Measurements from ENCODE around the gene RIMS4. TPM values are rescaled to one million over a fixed set of nuclear protein-coding genes. Genes with fewer than 3 reads are reported as not detected.
"Not testable (repeated sequence)": the region's sequence is repeated elsewhere in the genome, so short reads cannot be mapped to it uniquely, and the experiment has no call there.

RIMS4 gene
- polyA plus RNA-seq, 1 donor, result 0.52 TPM

DNA sequence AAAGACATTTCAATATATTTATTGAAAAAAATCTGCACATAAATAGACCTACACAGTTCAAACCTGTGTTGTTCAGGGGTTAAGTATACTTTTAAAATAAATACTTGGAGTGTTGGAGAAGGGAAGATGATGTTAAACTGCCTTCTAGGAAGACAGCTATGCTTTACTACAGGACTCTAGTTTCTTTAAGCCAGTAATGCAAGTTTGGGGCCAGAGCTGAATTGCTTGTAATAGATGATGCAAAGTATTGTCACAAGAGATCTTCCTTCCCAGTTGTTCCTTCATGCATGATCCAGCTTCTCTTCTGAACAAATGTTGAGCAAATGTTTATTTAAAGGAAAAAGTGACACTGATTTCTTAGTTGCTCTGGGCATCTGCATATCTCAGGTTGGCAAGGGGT lies 20.2 kb upstream of the RIMS4 start:
- no peak for DNase-seq

- DNase-seq, result no peak
Measured at GRCh38 chr20:44829688-44830087, 19.3 kb upstream of the RIMS4 start.

DNA sequence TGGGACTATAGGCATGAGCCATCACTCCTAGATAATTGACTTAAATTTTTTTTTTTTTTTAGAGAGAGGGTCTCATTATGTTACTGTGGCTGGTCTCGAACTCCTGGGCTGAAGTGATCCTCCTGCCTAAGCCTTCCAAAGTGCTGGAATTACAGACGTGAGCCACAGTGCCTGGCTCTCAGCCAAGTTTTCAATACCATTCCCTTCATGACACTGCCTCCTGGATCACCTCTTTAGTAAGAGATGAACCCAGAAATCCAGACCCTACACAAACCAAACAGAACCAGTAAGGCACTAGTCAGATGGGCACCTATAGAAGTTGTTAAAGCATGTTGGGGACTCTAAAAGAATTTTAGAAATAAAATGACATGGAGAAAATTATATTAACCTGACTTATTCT lies 18.3 kb upstream of the RIMS4 start:
- no peak for DNase-seq

DNA sequence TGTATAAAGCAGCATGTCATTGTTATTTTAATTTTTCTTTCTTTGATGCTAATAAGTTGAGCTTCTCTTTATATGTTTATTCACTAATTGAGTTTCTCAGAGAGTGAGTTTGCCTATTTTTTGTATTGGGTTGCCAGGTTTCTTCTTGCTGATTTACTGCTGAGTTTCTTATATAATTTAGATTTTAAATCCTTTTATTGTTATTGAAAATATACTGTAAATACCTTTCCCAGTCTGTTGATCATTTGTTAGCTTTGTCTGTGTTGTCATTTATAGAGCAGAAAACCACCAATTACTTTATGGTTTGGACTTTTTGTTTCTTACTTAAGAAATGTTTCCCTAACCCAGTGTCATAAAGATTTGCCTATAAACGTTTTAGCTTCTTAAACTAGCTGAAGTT lies 17.1 kb upstream of the RIMS4 start:
- DNase-seq, result no peak

GRCh38 chr20:44821576-44821975 lies 11.2 kb upstream of the RIMS4 start:
- not testable (repeated sequence) for DNase-seq

- DNase-seq, result no peak
Measured at GRCh38 chr20:44819936-44820335, 9.6 kb upstream of the RIMS4 start.

DNA sequence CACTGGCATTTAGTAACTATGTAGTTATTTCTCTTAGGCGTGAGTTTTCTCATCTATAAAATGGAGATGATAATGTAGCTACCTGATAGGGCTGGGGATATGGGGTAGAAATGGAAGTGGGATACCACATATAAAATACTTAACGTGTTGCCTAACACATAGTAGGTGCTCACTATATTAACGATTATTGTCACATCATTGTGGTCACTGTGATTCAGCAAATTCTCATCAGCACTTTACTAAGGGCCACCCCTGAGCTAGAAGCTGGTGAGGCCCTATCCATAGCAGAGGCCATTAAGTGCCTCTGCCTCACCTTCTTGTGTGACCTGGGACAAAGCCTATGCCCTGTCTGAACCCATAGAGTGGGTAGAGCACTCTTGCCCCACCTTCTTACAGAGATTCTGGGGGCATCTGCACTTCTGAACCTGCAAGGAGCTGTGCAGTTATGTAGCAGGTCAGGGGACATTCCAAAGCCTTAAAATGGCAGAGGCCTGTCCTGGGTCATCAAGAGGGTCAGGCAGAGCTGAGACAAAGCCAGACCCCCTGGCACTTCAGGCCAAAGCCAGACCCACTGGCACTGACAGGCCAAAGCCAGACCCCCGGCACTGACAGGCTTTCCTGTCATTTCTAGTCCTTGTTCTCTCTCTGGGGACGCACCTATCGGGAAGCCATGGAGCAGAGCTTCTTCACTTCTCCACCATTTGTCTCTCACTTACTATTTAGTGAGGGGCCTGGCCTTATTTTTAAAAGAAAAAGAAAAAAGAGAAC lies 7.0 kb upstream of the RIMS4 start:
- DNase-seq, result no peak

- no peak for DNase-seq
Measured at GRCh38 chr20:44814937-44815336, 4.6 kb upstream of the RIMS4 start.

- no peak for DNase-seq
Measured at GRCh38 chr20:44811150-44811685, 872 bp upstream of the RIMS4 start.

DNA sequence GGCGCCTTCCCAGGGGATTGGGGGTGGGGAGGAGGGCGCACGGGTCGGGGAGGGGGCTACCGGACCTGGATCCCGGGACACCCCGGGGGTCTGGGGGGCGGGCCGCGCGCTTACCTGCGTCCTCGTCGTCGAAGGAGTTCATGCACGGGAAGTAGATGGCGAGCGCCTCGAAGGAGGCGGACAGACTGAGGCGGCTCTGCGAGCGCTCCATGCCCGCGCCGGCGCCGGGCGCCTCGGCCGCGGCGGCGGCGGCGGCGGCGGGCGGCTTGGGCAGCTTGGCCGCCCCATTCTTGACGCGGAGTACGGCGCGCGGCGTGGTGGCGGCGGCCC lies 320 bp downstream of the RIMS4 start:
- DNase-seq, result no peak

- DNase-seq, result no peak
Measured at GRCh38 chr20:44809380-44810060, 826 bp downstream of the RIMS4 start.

DNA sequence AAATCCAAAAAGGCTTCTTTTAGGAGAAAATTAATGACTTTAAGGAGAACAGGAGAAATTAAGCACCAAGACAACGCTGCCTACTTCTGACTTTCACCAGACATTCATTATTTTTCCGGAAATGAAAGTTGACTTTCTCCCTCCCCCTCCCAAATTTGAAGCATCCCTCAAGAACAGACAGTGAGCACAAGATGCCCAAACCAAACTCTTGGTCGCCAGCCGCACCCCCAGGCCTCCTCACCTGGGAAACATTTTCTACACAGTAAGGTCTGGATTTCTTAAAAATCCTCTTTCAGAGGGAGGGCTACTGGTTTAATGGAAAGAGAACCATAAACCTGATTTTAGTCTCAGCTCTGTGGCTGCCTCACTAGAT lies 2.7 kb downstream of the RIMS4 start:
- DNase-seq, result no peak

DNA sequence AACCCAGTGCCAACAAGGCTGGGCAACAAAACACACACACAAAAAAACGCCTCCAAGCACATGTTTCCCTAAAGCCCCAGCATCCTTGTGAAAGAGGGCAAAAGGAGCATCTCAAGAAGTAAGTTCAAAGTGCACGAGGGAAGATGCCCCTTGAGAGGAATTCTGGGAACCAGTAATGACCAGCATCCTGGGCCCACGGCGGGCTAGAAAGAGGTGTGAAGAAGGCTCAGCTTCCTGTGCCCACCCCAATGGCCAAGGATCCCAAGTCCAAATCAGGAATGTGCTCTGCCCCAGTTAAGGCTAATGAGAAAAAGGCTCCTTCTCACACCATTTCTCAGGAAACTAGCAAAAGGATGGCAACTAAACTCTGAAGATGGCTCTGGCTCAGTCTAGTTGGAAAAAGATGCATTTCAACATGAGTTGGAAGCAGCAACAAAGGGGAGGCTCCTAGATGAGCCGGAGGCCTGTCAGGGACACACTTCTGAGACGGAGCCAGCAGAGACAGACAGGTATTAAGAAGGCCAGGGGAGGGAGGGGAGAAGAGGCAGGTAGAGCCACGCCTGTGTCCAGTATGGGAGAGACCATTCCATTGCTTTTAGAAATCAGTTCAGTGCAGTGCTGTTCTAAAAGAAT lies 3.2 kb downstream of the RIMS4 start:
- no peak for DNase-seq

DNA sequence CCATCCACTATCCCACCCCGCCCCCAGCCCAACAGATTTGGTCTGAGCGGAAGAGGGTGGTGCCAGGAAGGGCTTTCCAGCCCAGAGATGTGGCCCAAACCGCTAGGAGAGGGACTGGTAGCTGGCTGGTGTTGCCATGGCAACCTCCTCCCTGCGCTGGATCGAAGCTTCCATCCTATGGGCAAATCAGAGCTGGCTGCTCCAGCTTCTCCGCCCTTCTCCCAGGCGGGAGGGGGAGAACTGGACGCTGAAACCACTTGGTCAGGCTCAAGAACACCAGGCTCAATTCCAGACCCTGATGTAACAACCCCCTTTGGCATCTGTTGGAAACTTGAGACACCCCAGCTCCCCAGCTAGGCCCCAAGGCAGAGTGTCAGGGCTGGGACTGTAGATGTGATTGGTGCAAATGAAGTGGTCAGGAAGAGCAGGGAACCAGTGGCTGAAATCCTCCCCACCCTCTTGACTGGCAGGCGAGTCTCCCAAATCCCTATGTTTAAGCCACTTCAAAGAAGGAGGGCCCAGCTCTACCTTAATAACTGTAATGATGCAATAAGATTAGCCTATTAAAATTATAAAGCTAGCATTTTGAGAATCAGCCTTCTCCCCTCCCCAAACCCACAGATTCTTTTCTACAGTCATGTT lies 4.2 kb downstream of the RIMS4 start:
- peak; percentile 61 for DNase-seq

GRCh38 chr20:44805335-44805978 lies 4.9 kb downstream of the RIMS4 start:
- no peak for DNase-seq

DNA sequence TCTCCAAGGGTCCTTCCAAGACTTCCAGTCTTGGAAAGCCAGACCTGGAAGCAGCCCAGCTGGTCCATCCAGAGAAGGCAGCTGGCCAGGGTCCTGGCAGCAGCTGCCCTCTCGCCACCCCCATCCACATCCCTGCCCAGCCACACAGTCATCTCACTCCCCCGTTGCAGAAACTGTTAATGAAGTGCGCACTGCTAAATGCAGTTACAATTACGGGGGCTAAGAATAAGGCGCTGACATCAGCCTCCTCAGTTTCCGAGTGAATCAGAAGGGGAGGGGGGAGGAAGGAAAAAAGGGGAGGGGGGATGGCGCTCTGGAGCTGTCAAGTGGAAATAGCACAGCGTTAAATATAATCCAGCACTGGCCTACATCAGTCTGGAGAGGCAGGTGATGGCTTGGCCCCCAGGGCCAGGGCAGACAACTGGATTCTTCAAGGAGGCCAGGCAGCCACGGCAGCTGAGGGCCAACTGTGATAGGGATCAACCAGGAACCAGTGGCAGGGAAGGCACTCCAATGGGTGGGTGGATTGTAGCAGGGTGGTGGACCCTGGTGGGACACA lies 6.9 kb downstream of the RIMS4 start:
- no peak for DNase-seq

- DNase-seq, result no peak
Measured at GRCh38 chr20:44802702-44803101, 7.6 kb downstream of the RIMS4 start.

- DNase-seq, result no peak
Measured at GRCh38 chr20:44800391-44801046, 9.8 kb downstream of the RIMS4 start.

GRCh38 chr20:44799691-44800090 lies 10.7 kb downstream of the RIMS4 start:
- no peak for DNase-seq

GRCh38 chr20:44796758-44797457 lies 13.4 kb downstream of the RIMS4 start:
- DNase-seq, result no peak

DNA sequence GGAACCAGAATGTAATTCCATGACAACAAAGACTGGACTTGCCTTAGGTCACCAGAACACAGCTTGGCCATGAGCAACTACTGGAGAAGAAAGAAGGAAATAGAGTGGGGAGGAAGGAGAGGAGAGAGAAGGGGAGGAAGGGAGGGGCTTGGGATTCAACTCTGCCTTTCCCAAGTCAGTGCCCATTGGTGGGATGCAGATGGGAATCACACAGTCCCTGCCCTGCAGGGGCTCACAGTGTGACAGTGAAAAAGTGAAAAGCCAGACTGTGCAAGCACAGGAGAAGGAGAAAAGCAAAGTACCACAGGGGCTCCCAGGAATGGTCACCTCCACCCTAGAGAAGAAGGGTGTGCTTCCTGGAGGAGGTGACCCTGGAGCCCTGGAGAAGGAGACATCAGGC lies 14.0 kb downstream of the RIMS4 start:
- DNase-seq, result no peak

Measured in left kidney (tissue), 2 donors.